GM21737 (cell line): ENCODE data around the gene CDH23.

Experiments used
- ATAC-seq: cut with Tn5 transposase; IDR thresholded peaks from one replicate; pipeline ENCODE4 v1.9.1; 2021; ENCODE audit warnings: mild to moderate bottlenecking, moderate library complexity; ENCODE audit not compliant: unreplicated experiment

Gene CDH23

GRCh38 chr10:71746344-71747037 lies 349.8 kb downstream of the CDH23 start:
- no peak for ATAC-seq

GRCh38 chr10:71747039-71747531 lies 350.4 kb downstream of the CDH23 start:
- no peak for ATAC-seq

DNA sequence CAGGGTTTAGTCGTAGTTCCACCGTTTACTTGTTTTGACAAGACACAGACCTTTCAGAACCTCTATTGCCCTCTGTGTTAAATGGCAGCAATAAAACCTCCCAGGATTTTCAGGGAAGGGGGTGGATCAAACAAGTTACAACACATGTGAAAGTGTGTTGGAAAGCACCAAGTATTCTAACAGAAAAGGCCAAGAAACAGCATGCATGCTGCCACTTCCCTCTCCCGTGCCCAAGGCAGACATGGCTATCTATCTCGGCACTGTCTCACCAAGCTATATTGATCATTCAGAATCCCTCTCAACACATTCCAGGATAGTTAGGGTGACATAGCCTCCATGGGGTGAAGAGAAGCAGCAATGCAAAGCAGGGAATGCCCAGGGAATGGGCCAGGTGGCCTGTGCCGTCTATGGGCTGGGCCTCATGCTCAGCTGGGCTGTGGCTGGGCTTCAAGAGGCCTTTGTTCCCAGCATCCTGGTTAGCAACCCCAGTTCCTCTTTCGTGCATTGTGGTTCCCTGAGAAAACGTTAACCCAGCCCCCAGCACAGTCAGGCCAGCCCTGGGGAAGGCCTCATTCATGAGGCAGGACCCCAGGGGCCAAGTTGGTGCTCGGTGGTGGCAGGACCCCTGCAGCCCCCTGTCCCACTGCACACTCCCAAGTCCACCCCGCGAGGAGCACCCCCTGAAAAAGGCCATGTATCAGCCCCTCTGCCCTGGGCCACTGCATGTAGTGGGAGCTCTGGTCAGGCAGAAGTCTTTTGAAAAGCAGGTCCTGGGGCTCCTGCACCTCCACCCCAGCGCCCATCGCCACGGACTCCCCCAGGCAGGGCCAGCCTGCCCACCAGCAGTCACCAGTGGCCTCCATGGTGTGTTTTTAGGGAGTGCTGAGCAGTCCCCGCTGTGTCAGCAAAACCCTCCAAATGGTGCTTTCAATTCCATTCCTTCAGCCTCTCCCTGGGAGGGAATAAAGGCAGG lies 351.1 kb downstream of the CDH23 start:
- no peak for ATAC-seq

GRCh38 chr10:71748671-71749191 lies 352.0 kb downstream of the CDH23 start:
- ATAC-seq, result peak; percentile 54

DNA sequence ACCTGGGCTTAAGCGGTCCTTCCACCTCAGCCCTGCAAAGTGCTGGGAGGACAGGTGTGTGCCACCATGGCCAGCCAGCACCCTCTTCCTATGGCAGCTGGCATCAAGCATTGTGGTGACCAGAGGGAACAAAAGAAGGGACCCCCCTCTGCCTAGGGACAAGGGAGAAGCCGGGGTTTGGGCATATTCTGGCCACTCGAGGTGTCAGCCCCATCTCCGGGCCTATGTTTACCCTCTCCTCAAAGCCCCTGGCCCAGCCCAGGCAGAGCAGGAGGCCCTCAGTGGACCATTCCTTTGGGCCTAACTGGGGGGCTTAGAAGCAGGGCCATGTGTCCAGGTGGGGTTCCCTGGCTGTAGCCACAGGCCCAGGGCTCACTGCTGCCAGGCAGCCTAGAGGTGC lies 352.7 kb downstream of the CDH23 start:
- no peak for ATAC-seq

DNA sequence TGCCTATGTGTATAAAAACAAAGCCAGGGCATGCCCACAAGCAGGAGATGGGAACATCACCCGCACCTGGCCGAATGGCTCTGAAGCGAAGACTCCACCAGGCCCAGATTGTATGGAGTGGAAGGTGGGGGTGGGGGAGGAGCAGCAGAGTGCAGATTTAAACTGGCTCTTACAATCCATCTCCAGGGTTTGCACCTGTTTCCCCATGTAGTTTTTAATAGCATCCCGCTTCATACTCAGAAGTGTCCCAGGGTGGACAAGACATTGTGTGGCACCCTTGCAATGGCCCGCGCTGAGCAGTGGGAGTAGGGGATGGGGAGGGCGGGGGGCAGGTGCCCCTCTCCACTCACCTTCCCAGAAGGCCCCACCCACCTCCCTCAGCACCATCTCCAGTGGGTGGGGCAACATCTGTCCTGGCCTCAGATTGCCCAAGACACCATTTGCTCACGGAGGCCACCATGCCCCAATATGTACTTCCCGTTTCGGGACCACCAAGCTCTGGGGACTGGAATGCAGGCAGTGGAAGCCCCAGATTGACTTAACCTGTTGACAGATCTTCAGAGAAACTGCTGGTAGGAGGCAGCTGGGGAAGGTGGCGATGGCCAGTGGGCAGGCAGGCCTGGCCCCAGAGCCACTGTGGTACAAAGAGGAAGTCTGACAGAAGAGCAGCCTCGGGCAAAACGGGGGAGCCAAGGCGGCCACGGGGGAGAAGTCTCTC lies 353.6 kb downstream of the CDH23 start:
- ATAC-seq, result no peak

- no peak for ATAC-seq
Observed at GRCh38 chr10:71750986-71751385, 354.3 kb downstream of the CDH23 start.

- ATAC-seq, result no peak
Observed at GRCh38 chr10:71751515-71752224, 354.9 kb downstream of the CDH23 start.

GRCh38 chr10:71752391-71753090 lies 355.8 kb downstream of the CDH23 start:
- ATAC-seq, result no peak

DNA sequence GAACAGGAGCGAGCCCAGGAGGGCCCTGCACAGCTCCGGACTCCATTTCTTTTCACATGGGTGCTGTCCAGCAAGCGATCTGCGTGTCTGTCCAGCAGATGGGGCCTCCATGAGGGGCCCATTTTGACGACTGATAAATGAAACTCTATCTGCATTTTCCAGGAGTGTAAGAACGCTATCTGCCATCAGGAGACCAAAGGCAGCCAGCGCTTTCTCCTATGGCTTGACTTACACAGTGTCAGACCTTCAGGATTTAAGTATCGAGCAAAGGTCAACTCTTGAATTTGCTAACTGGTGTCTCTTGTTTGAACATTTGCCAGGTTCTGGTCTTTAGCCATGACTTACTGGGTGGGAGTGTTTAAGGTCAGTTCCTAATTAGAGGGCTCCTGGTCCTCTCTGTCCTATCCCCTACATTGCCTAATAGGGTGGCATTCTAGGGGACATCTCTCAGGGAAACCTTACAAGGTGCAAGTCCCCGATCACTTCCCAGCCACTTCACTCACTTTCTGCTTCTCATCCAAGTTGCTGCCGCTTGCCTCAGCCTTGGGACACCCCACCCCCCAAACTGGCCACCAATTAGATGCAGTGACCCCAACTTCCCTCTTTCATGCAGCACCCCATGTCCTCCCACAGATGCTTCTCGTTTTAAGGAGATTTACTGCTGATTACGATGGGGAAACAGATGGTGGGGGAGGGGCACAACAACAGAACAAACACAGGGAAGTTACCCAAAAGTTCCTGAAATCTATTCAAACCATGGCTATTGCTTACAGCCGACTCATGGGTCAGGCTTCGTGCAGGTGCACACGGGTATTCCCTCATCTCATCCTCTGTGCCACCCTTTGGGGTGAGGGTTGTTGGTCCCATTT lies 356.6 kb downstream of the CDH23 start:
- no peak for ATAC-seq

DNA sequence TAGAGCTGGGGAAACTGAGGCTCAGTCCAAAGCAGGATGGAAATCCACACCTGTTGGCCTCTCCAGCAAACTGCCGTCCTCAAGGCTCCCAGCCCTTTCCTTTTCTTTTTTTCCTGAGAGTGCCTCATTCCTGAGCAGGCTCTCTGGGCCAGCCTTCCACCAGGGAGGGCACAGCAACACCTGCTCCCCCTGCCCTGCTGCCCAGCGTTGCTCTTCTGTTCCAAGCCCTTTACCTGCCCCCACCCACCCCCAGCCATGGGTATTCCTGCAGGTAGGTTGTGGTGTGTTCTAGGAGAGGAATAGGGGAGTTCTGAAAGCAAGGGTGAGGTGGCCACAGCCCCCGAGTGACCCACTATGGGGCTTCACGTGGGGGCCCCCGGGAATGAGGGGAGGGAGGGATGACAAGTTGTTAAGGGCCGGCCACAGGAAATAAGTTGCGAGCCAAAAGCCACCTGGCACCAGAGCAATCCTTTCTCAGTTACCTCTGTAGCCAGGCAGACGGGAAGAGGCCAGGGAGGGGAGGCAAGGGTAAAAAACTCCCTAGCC lies 357.3 kb downstream of the CDH23 start:
- ATAC-seq, result no peak

GRCh38 chr10:71754562-71754961 lies 357.8 kb downstream of the CDH23 start:
- no peak for ATAC-seq

DNA sequence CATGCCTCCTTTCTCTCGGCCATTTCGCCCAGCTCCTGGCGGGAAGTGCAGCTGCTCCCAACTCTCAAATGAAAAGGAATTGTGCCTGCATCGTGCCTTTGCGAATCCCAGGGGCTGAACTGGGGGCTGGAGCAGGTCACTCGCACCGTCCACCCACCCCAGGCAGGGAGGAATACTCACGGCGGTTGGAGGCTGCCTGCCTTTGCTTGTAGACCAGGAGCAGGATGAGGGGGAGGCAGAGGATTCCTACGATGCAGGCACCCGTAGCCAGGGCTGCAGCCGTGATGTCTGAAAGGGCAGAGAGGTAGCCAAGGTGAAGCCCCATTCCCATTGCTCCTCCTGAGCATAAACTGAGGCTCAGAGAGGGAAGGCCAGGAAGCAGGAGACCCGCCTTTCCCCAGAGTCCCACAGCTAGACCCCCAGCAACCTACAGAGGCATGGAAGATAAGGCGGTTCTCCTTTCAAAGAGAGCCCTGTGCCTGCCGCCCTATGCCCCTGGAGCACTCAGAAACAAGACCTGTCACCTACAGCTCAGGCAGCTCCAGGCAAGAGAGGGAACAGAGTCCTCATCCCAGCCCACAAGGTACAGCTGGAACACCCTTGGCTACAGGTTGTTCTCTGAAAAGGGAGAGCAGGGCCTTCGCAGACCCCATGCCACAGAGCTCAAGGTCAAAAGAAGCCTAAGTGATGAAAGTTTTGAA lies 358.6 kb downstream of the CDH23 start:
- no peak for ATAC-seq

- ATAC-seq, result no peak
Observed at GRCh38 chr10:71756311-71757191, 359.8 kb downstream of the CDH23 start.

DNA sequence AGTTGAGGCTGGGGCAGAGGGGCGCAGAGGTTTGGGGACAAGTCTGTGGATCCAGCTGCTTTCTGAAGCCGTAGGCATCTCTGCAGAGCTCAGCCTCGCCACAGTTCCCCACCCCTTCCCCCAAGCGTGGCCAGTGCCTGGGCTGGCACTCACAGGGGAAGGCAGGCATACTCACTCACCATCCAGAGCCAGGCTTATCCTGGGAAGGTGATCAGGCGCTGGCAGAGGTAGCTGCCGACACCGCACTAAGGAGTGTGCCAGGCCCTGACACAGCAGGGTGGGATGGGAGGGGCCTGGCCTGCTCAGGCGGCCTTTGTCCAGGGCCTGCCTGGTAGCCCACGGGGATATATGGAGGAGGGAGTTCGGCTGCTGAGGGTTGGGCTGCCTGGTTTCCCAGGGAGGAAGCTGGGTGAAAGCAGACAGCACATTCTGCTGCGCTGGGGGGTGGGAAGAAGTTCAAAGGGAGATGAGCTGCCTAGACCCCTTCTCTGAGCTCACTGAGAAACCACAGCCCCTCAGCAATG lies 360.7 kb downstream of the CDH23 start:
- ATAC-seq, result no peak

- no peak for ATAC-seq
Observed at GRCh38 chr10:71761105-71761511, 364.4 kb downstream of the CDH23 start.
